HG03135 (cell line): ENCODE measurements around the gene ACP6.
"Not testable (repeated sequence)": the region's sequence is repeated elsewhere in the genome, so short reads cannot be mapped to it uniquely, and the experiment has no call there.

Experiments used
- ATAC-seq: cut with Tn5 transposase; IDR thresholded peaks from one replicate; pipeline ENCODE4 v1.9.1; 2021; ENCODE audit warnings: mild to moderate bottlenecking, moderate library complexity; ENCODE audit not compliant: unreplicated experiment

The ACP6 gene

GRCh38 chr1:147670319-147671001 is at the start of gene ACP6:
ACP6 (minus strand) TSS chr1:147670524; CDS start chr1:147670048, 476 bp downstream.
- ATAC-seq, result peak; percentile 97

- no peak for ATAC-seq
These were observed 49.4 kb upstream of the ACP6 start for GRCh38 chr1:147719711-147720225.

GRCh38 chr1:147719029-147719698 is 48.8 kb upstream of the ACP6 start:
- no peak for ATAC-seq

- no peak for ATAC-seq
These were observed 47.4 kb upstream of the ACP6 start for GRCh38 chr1:147717706-147718097.

- no peak for ATAC-seq
These were observed 46.9 kb upstream of the ACP6 start for GRCh38 chr1:147717051-147717705.

- no peak for ATAC-seq
These were observed 42.3 kb upstream of the ACP6 start for GRCh38 chr1:147712605-147713004.

GRCh38 chr1:147700042-147701006 is 30.0 kb upstream of the ACP6 start:
- no peak for ATAC-seq

GRCh38 chr1:147699686-147700041 is 29.3 kb upstream of the ACP6 start:
- ATAC-seq, result no peak

- no peak for ATAC-seq
These were observed 12.9 kb upstream of the ACP6 start for GRCh38 chr1:147683163-147683763.

GRCh38 chr1:147680608-147681235 is 10.4 kb upstream of the ACP6 start:
- not testable (repeated sequence) for ATAC-seq

- ATAC-seq, result not testable (repeated sequence)
These were observed 7.4 kb upstream of the ACP6 start for GRCh38 chr1:147677681-147678080.

- no peak for ATAC-seq
These were observed 6.2 kb upstream of the ACP6 start for GRCh38 chr1:147676311-147677085.

- ATAC-seq, result no peak
These were observed 3.5 kb upstream of the ACP6 start for GRCh38 chr1:147673816-147674215.

- no peak for ATAC-seq
These were observed 3.1 kb upstream of the ACP6 start for GRCh38 chr1:147673406-147673805.

- peak; percentile 33 for ATAC-seq
These were observed 630 bp downstream of the ACP6 start for GRCh38 chr1:147669469-147670318.

- ATAC-seq, result no peak
These were observed 4.8 kb downstream of the ACP6 start for GRCh38 chr1:147665521-147665920.

GRCh38 chr1:147664206-147664605 is 6.1 kb downstream of the ACP6 start:
- no peak for ATAC-seq

GRCh38 chr1:147654511-147654910 is 15.8 kb downstream of the ACP6 start:
- no peak for ATAC-seq
